HepG2 (cell line): Measurements from ENCODE around the gene QTRT2. TPM values are rescaled to one million over a fixed set of nuclear protein-coding genes. Genes with fewer than 3 reads are reported as not detected.

Source experiments
- ATAC-seq: fragments of 200-7000 bp; cut with Tn5 transposase; 3 replicates; pipeline ENCODE4 v1.9.1; 2020; ENCODE audit warnings: mild to moderate bottlenecking, moderate library complexity
- BruUV-seq: library from RNA; stranded (reverse); fragments of 400-500 nt; replicated peaks from 2 replicates; lab custom pipeline; 2021; lab: Mats Ljungman, UMichigan
- CTCF ChIA-PET: fragments of 300-600 bp; formaldehyde crosslinking; extraction: SDS; loops from one replicate; lab custom pipeline; 2021; ENCODE audit warnings: low total read pairs, inconsistent platforms, low intra/inter-chr PET ratio; lab: Yijun Ruan, JAX
- POLR2A ChIA-PET: fragments of 350-600 bp; sonication (Branson Sonifier 250); formaldehyde crosslinking; loops from one replicate; lab custom pipeline; 2020; ENCODE audit warnings: antibody characterized with exemption, inconsistent platforms; lab: Yijun Ruan, JAX
- DNase-seq: peaks from one replicate; pipeline ENCODE4 v3.0.0-alpha.2; 2015; ENCODE audit warnings: low spot score
- FAIRE-seq: peaks from 3 replicates; lab custom pipeline; 2011; peaks lifted over from hg19 to GRCh38; lab: Jason Lieb, UNC
- H2AFZ ChIP-seq: one replicate; pipeline ENCODE4 v1.6.1; 2011; ENCODE audit warnings: low read length, inconsistent platforms
- H3K27ac ChIP-seq: fragments of 300-600 bp; 3 replicates; pipeline ENCODE4 v1.8.0; 2011; ENCODE audit warnings: mixed run types, mild to moderate bottlenecking, mixed read lengths, low read length, inconsistent platforms; ENCODE audit not compliant: insufficient read depth; ENCODE audit errors: extremely low read length
- H3K27me3 ChIP-seq, 2 experiments: fragments of 200-600 bp in 1 of 2; 2 replicates in 1 of 2; 3 replicates in 1 of 2; pipeline versions ENCODE4 v1.6.0 to v1.8.0; 2011; ENCODE audit warnings: low read length in 2 of 2, mild to moderate bottlenecking in 2 of 2, moderate library complexity in 2 of 2, inconsistent platforms in 1 of 2; ENCODE audit not compliant: insufficient read depth in 2 of 2, control insufficient read depth in 1 of 2
- H3K36me3 ChIP-seq, 2 experiments: fragments of 200-600 bp in 1 of 2; replicated peaks in 1 of 2; 2 replicates in 1 of 2; 3 replicates in 1 of 2; pipeline versions ENCODE4 v1.5.1 to v1.8.0; 2011; ENCODE audit warnings: low read length in 2 of 2, inconsistent platforms in 1 of 2; ENCODE audit not compliant: insufficient read depth in 2 of 2, control insufficient read depth in 1 of 2
- H3K4me1 ChIP-seq: 2 replicates; pipeline ENCODE4 v1.5.1; 2012; ENCODE audit warnings: low read length, inconsistent platforms; ENCODE audit not compliant: insufficient read depth
- H3K4me2 ChIP-seq: 2 replicates; pipeline ENCODE4 v1.6.0; 2011; ENCODE audit warnings: low read depth, low read length, inconsistent platforms
- H3K4me3 ChIP-seq, 3 experiments: fragments of 200-600 bp in 1 of 3; sonication (generic), shearing (Covaris generic) in 1 of 3; replicated peaks in 1 of 3; 2 replicates each; pipeline ENCODE4 v1.5.1; 2011 to 2016; ENCODE audit warnings: low read length in 3 of 3, inconsistent platforms in 2 of 3, low read depth in 2 of 3, mild to moderate bottlenecking in 2 of 3, control low read depth in 1 of 3, mixed read lengths in 1 of 3; ENCODE audit not compliant: insufficient read depth in 1 of 3
- H3K79me2 ChIP-seq: one replicate; pipeline ENCODE4 v1.6.1; 2011; ENCODE audit warnings: low read length, inconsistent platforms; ENCODE audit not compliant: insufficient read depth
- H3K9ac ChIP-seq: 2 replicates; pipeline ENCODE4 v1.6.0; 2011; ENCODE audit warnings: mild to moderate bottlenecking, low read depth, low read length, inconsistent platforms; ENCODE audit not compliant: insufficient read depth
- H3K9me3 ChIP-seq: 2 replicates; pipeline ENCODE4 v1.5.1; 2012; ENCODE audit warnings: mild to moderate bottlenecking, low read length
- H4K20me1 ChIP-seq: 2 replicates; pipeline ENCODE4 v1.6.0; 2011; ENCODE audit warnings: inconsistent platforms, mild to moderate bottlenecking, low read length, moderate library complexity; ENCODE audit not compliant: insufficient read depth
- AHR ChIP-seq: IDR thresholded peaks from 2 replicates; pipeline ENCODE4 v1.6.1; 2018; ENCODE audit warnings: missing genetic modification reagents, missing compliant biosample characterization
- CCAR2 ChIP-seq: fragments of 200-400 bp; formaldehyde crosslinking; optimal IDR thresholded peaks from 2 replicates; pipeline ENCODE3; 2018; ENCODE audit warnings: low read depth, mild to moderate bottlenecking, low read length, moderate library complexity
- CHCHD3 ChIP-seq: sonication (generic); formaldehyde crosslinking; IDR thresholded peaks from 2 replicates; pipeline ENCODE4 v1.8.0; 2022; ENCODE audit warnings: mild to moderate bottlenecking, missing genetic modification reagents, moderate library complexity
- CSRNP2 ChIP-seq: sonication (generic); formaldehyde crosslinking; conservative IDR thresholded peaks from 2 replicates; pipeline ENCODE4 v1.8.0; 2022; ENCODE audit warnings: low read depth, missing genetic modification reagents
- FOXA1 ChIP-seq, 2 experiments: fragments of 450-650 bp in 1 of 2; sonication (generic) in 1 of 2; formaldehyde crosslinking in 1 of 2; IDR thresholded peaks; 2 replicates each; pipeline versions ENCODE4 v1.4.0 to v1.6.1; 2016 to 2020; ENCODE audit warnings: missing genetic modification reagents in 1 of 2
- KAT8 ChIP-seq: IDR thresholded peaks from 2 replicates; pipeline ENCODE4 v1.6.1; 2016; ENCODE audit warnings: missing genetic modification reagents, missing compliant biosample characterization
- LCORL ChIP-seq, 2 experiments: fragments of 450-650 bp in 1 of 2; sonication (generic) in 1 of 2; formaldehyde crosslinking in 1 of 2; IDR thresholded peaks; 2 replicates each; pipeline versions ENCODE4 v1.5.0 to v1.6.1; 2017 to 2020; ENCODE audit warnings: antibody characterized with exemption in 1 of 2, missing genetic modification reagents in 1 of 2
- PLRG1 ChIP-seq: fragments of 450-650 bp; conservative IDR thresholded peaks from 2 replicates; pipeline ENCODE4 v1.6.1; 2016
- SAP130 ChIP-seq: IDR thresholded peaks from 2 replicates; pipeline ENCODE4 v1.6.1; 2016; ENCODE audit warnings: low read depth
- SP4 ChIP-seq: sonication (generic); formaldehyde crosslinking; IDR thresholded peaks from 2 replicates; pipeline ENCODE4 v1.8.1; 2023; ENCODE audit warnings: mild to moderate bottlenecking, missing genetic modification reagents
- ZMYM3 ChIP-seq: sonication (generic); formaldehyde crosslinking; IDR thresholded peaks from 2 replicates; pipeline ENCODE4 v1.5.1; 2020; ENCODE audit warnings: mild to moderate bottlenecking, missing genetic modification reagents
- ZNF101 ChIP-seq: sonication (generic); formaldehyde crosslinking; IDR thresholded peaks from 2 replicates; pipeline ENCODE4 v1.4.0; 2020; ENCODE audit warnings: mild to moderate bottlenecking, low read depth, missing genetic modification reagents, borderline replicate concordance
- ZNF230 ChIP-seq: sonication (generic); formaldehyde crosslinking; IDR thresholded peaks from 2 replicates; pipeline ENCODE4 v1.4.0; 2020; ENCODE audit warnings: mild to moderate bottlenecking, missing genetic modification reagents
- ZNF513 ChIP-seq: sonication (generic); formaldehyde crosslinking; conservative IDR thresholded peaks from 2 replicates; pipeline ENCODE4 v1.5.0; 2020; ENCODE audit warnings: missing genetic modification reagents
- ZNF557 ChIP-seq: sonication (generic); formaldehyde crosslinking; IDR thresholded peaks from 2 replicates; pipeline ENCODE4 v1.4.0; 2020; ENCODE audit warnings: missing genetic modification reagents
- WGBS: methylation state at CpG from one replicate; pipeline ENCODE4 v1.1.6; 2017; ENCODE audit warnings: low lambda C conversion rate; 5-methylcytosine and 5-hydroxymethylcytosine counted together
- in situ Hi-C: cut with HindIII; loops from 2 replicates; pipeline ENCODE4 v1.10.0; 2017; ENCODE audit warnings: low pct_unique_long_range_greater_than_20kb; ENCODE audit not compliant: extremely low pct_ligation_motif_present
- intact Hi-C: fragments of 100-400 bp; cut with micrococcal nuclease; formaldehyde crosslinking; loops from one replicate; pipeline ENCODE4 v1.10.0; 2022; ENCODE audit not compliant: unreplicated experiment
- polyA plus RNA-seq, 8 experiments: library from polyadenylated mRNA; depleted of rRNA in 3 of 8; stranded (reverse) in 7 of 8; unstranded in 1 of 8; fragments of >200 nt; fragmentation: Illumina TruSeq in 4 of 8; extraction: Trizol in 4 of 8; gene quantifications; 2 replicates each; pipeline versions ENCODE4 v1.2.1 to v1.2.3, GENCODE V29; 2011 to 2016; ENCODE audit warnings: low read depth in 4 of 8, missing spikeins in 1 of 8, mixed read lengths in 1 of 8; ENCODE audit not compliant: insufficient read depth in 1 of 8
- total RNA-seq, 5 experiments: library from RNA; depleted of rRNA; stranded (reverse); fragments of >200 nt; fragmentation: Illumina TruSeq; extraction: Trizol; gene quantifications; 2 replicates each; pipeline ENCODE4 v1.2.3, GENCODE V29; 2016; ENCODE audit warnings: low read depth in 1 of 5

QTRT2 gene
- total and polyA plus RNA-seq, 2 of the 13 experiments (the other 11 are each of a cell fraction or from before 2014, with no cell fraction given) = 7.1 to 33.4 TPM

- Histone ChIP-seq H3K27me3 (no peaks in the 10 kb centered on the region), H3K4me1 (no peaks in the 10 kb centered on the region), H3K79me2 (no peaks in the 10 kb centered on the region), H2AFZ (no peak overlapping the region), H3K36me3 (no peaks in the 10 kb centered on the region), H3K9ac (no peak overlapping the region), H4K20me1 (no peaks in the 10 kb centered on the region), H3K4me3 (no peak overlapping the region), H3K9me3 (no peaks in the 10 kb centered on the region), H3K27ac (no peak overlapping the region), H3K4me2 (no peak overlapping the region)
- WGBS = 62% methylated on average over 5 of the region's 5 CpGs
- ATAC-seq (no peak), FAIRE-seq (no peak), DNase-seq (no peak)
- intact Hi-C loops = no loop called here
- TF ChIP-seq SAP130 (CRISPR knock-in tag) (no peak), PLRG1 (no peak), ZNF513 (CRISPR knock-in tag) (no peak)
- BruUV-seq = no TSS peak
- POLR2A ChIA-PET = no interaction called here
- in situ Hi-C loops = no loop called here
- CTCF ChIA-PET = no interaction called here
These were observed 21.6 kb upstream of the QTRT2 start for GRCh38 chr3:114034787-114035545.

GRCh38 chr3:114035896-114036295, 20.6 kb upstream of the QTRT2 start:
- H3K9me3 ChIP-seq = no peaks in the 10 kb centered on the region
- POLR2A ChIA-PET = no interaction called here
- no peaks in the 10 kb centered on the region for H3K79me2 ChIP-seq
- FAIRE-seq (no peak), ATAC-seq (no peak), DNase-seq (no peak)
- BruUV-seq = no TSS peak
- no peaks in the 10 kb centered on the region for H3K4me1 ChIP-seq
- no peaks in the 10 kb centered on the region for H3K36me3 ChIP-seq
- H4K20me1 ChIP-seq = no peaks in the 10 kb centered on the region
- H3K4me2 ChIP-seq = no peak overlapping the region
- WGBS = 62% methylated on average over 3 of the region's 3 CpGs
- H3K27ac ChIP-seq = no peak overlapping the region
- H2AFZ ChIP-seq = no peak overlapping the region
- intact Hi-C loops (no loop called here), in situ Hi-C loops (no loop called here)
- H3K4me3 ChIP-seq = no peak overlapping the region
- H3K9ac ChIP-seq = no peak overlapping the region
- no peaks in the 10 kb centered on the region for H3K27me3 ChIP-seq
- CTCF ChIA-PET = no interaction called here
- TF ChIP-seq CCAR2 (no peak), SP4 (no peak), FOXA1 (IDR thresholded peaks at IDR 0.05) (no peak), FOXA1 (CRISPR knock-in tag; IDR thresholded peaks at IDR 0.05) (no peak), ZNF230 (no peak), ZMYM3 (CRISPR knock-in tag) (no peak), AHR (no peak), ZNF101 (CRISPR knock-in tag) (no peak), CHCHD3 (no peak), CSRNP2 (CRISPR knock-in tag) (no peak), LCORL (IDR thresholded peaks at IDR 0.05) (no peak), LCORL (CRISPR knock-in tag; IDR thresholded peaks at IDR 0.05) (no peak), KAT8 (no peak), ZNF557 (no peak)
